Choroid plexus epithelial cell (primary cell): Measurements from ENCODE around the gene SULT2A1.

ENCODE experiments used
- DNase-seq: peaks from one replicate; pipeline ENCODE4 v3.0.0-alpha.2; 2010; ENCODE audit warnings: low read depth
- H3K4me3 ChIP-seq: 2 replicates; pipeline ENCODE4 v1.5.1; 2011; ENCODE audit warnings: low read depth, mild to moderate bottlenecking, control low read depth, low read length, moderate library complexity
- TF ChIP-seq, protein P1 (sequence below): conservative IDR thresholded peaks from 2 replicates; pipeline ENCODE4 v1.5.1; 2011; ENCODE audit warnings: low read depth, mild to moderate bottlenecking, control low read depth, inconsistent platforms, low read length, moderate library complexity

Gene SULT2A1

DNA sequence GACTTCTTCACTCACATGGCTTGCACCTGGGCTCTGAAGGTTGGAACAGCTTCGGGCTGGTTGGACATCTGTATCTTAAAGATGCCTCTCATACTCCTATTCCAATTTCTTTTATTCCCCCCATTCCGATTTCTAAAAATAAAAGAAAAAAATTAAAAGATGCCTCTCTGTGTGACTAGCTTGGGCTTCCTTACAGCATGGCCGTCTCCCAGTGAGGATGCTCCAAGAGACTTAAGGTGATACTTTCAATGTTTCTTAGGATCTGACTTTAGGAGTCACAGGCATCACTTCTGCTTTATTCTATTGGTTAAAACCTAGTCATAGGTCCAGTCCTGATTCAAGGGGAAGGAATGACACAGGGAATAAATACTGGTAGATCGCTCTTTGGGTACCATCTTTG lies 9.9 kb upstream of the SULT2A1 start:
- H3K4me3 ChIP-seq = no peak overlapping the region
- TF ChIP-seq, protein P1, sequence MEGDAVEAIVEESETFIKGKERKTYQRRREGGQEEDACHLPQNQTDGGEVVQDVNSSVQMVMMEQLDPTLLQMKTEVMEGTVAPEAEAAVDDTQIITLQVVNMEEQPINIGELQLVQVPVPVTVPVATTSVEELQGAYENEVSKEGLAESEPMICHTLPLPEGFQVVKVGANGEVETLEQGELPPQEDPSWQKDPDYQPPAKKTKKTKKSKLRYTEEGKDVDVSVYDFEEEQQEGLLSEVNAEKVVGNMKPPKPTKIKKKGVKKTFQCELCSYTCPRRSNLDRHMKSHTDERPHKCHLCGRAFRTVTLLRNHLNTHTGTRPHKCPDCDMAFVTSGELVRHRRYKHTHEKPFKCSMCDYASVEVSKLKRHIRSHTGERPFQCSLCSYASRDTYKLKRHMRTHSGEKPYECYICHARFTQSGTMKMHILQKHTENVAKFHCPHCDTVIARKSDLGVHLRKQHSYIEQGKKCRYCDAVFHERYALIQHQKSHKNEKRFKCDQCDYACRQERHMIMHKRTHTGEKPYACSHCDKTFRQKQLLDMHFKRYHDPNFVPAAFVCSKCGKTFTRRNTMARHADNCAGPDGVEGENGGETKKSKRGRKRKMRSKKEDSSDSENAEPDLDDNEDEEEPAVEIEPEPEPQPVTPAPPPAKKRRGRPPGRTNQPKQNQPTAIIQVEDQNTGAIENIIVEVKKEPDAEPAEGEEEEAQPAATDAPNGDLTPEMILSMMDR = no peak
- no peak for DNase-seq

DNA sequence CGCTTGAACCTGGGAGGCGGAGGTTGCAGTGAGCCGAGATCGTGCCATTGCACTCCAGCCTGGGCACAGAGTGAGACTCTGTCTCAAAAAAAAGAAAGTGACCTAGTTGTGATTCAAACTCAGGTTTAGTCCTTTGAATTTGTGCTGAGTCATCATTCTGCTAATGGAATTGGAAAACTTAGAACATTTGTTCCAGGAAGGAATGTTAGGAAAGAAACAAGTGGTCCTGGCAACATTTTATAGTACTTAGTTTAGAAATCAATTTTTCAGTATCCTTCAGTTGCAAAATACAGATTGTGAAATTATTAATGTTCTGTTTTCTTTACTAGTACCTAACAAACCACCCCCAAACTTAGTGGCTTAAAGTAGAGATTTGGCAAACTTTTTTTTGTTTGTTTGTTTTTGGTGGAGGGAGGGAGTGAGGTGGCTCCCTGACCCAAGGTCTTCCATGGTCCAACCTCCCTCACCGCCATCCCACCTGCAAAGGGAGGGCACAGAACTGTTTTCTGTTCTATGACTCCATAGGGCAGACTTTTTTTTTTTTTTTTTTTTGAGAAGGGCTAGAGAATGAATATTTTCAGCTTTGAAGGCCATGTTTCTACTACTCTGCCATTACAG lies 9.2 kb upstream of the SULT2A1 start:
- no peak for DNase-seq
- H3K4me3 ChIP-seq = no peak overlapping the region
- TF ChIP-seq, protein P1 = no peak

DNA sequence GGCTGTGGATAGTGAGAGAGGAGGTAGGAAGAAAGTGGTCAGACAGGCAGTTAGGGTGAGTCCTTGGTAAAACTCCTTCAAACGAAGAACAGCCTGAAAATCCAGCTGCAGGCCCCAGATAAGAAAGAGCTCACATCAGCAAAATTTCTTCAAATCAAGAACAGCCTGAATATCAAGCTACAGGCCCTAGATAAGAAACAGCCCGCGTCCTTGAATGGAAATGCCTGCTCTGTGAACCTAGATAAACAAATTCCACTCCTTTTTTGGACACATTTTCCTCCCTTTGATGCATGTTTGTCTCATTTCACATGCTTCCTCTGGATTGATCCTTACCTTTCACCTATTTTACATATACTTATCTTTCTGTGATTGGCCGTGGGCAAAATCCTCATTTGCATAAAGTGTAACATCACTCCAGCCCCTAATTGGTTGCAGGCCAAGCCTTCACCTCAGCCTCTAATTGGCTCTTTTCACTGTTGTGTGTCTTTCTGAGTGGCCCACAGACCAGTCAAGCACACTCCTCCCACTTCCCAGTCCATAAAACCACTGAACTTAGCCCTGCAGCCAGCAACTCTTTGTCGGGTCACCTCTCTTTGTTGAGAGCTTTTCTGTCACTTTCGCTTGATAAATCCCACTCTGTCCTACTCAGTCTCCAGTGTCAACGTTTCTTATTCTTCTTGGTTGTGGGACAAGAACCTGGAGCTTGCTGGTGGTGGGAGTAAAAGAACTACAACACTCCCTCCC lies 6.0 kb upstream of the SULT2A1 start:
- DNase-seq = peak; percentile 43
- TF ChIP-seq, protein P1 = no peak
- H3K4me3 ChIP-seq = no peak overlapping the region

DNA sequence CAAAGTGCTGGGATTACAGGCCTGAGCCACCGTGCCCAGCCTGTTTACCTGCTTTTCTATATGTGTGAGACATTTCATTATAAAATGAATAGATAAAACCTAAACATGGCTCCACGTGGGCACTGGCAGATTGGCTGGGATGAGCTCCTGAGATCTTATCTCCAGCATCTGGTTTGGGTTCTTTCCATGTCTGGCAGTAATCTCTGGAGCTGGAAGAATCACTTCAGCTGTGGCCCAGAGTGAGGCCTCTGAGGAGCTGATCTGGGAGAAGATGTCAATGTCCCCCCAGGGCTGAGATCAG lies 5.5 kb upstream of the SULT2A1 start:
- H3K4me3 ChIP-seq = no peak overlapping the region
- TF ChIP-seq, protein P1 = no peak
- no peak for DNase-seq

DNA sequence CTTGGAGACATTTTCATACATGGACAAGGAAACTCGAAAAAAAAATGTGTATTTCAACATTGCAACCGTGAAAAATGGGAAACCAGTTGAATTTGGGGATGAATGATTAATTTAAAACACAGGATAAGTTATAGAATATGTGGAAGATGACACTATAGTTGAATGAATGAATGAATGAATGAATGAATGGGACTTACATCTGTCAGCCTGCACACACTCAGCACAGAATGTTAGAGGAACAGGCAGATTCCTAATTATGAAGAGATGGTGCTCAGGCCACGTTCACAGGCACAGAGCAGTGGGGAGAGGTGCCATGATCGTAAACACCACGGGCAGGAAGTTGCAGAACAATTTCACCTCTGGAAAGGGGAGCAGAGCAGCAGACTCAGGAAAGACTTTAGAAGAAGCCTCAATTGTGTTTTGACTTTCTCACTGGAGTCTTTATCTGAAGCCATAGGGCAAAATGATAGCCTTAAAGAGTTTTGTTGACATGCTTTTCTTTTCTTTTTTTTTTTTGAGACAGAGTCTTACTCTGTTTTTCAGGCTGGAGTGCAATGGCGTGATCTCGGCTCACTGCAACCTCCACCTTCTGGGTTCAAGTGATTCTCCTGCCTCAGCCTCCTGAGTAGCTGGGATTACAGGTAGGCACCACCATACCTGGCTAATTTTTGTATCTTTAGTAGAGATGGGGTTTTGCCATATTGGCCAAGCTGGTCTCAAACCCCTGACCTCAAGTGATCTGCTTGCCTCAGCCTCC lies 4.9 kb upstream of the SULT2A1 start:
- H3K4me3 ChIP-seq = no peak overlapping the region
- DNase-seq = no peak
- TF ChIP-seq, protein P1 = no peak

DNA sequence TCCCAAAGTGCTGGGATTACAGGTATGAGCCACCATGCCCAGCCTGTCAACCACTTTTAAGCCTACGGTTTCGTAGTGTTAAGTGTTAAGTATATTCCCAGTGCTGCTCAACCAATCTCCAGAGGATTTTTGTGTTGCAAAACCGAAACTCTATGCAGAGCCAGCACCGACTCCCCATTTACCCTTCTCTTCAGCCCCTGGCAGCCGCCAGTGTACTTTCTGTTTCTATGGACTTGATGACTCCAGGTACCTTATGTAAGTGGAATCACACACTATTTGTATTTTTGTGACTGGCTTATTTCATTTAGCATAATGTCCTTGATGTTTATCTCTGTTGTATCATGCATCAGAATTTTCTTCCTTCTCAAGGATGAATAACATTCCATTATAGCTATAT lies 1.1 kb downstream of the SULT2A1 start:
- DNase-seq = no peak
- TF ChIP-seq, protein P1 = no peak

More for the DNA sequence above, 1.1 kb downstream of the SULT2A1 start:
- no peak overlapping the region for H3K4me3 ChIP-seq
